T-helper 2 cell (primary cell): ENCODE results near the gene NUMBL.
"Not testable (repeated sequence)": the region's sequence is repeated elsewhere in the genome, so short reads cannot be mapped to it uniquely, and the experiment has no call there.

Source experiments
- DNase-seq, 5 experiments: peaks; one replicate each; pipeline versions ENCODE4 v3.0.0 to v3.0.0-alpha.2; 2012 to 2022

NUMBL gene

GRCh38 chr19:40662925-40663694, 27.3 kb downstream of the NUMBL start:
- peak; percentile 83 to 92 (median 89) for DNase-seq

GRCh38 chr19:40661616-40662015, 28.8 kb downstream of the NUMBL start:
- no peak for DNase-seq

DNA sequence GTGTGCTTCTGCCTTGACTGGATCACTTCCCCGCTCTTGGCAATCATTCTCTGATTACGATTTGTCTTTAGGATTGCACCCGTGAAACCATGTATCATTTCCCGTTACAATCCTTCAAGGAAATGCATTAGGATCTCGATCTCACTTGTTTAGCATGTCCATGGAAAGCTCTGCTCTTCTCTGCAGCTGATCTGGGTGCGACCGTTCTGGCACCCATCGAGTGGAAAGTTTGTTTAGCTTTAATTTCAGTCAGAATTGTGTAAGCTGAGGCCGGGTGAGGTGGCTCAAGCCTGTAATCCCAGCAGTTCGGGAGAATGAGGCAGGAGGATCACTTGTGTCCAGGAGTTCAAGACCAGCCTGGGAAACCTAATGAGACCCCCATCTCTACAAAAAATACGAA, 30.9 kb downstream of the NUMBL start:
- no peak for DNase-seq

- no peak for DNase-seq
Observed at GRCh38 chr19:40659116-40659515, 31.3 kb downstream of the NUMBL start.

DNA sequence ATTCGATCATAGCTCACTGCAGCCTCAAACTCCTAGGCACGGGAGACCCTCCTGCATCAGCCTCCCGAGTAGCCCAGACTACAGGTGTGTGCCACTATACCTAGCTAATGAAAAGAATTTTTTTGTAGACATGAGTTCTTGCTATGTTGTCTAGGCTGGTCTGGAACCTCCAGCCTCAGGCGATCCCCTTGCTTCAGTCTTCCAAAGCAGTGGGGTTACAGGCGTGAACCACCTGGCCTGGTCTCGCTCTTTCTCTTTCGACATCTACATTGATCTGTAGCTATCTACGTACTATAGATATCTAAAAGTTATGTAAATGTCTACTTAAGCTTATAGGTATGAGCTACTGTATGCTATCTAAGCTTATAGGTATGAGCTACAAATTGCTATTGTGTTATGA, 32.4 kb downstream of the NUMBL start:
- no peak for DNase-seq

GRCh38 chr19:40655684-40656083, 34.8 kb downstream of the NUMBL start:
- DNase-seq = not testable (repeated sequence)

- DNase-seq = not testable (repeated sequence)
Observed at GRCh38 chr19:40652303-40652702, 38.1 kb downstream of the NUMBL start.

GRCh38 chr19:40650749-40651305, 39.6 kb downstream of the NUMBL start:
- DNase-seq = no peak

- DNase-seq = not testable (repeated sequence)
Observed at GRCh38 chr19:40649903-40650675, 40.4 kb downstream of the NUMBL start.

- DNase-seq = no peak
Observed at GRCh38 chr19:40646743-40647254, 43.7 kb downstream of the NUMBL start.

- DNase-seq = no peak
Observed at GRCh38 chr19:40642757-40643305, 47.6 kb downstream of the NUMBL start.

DNA sequence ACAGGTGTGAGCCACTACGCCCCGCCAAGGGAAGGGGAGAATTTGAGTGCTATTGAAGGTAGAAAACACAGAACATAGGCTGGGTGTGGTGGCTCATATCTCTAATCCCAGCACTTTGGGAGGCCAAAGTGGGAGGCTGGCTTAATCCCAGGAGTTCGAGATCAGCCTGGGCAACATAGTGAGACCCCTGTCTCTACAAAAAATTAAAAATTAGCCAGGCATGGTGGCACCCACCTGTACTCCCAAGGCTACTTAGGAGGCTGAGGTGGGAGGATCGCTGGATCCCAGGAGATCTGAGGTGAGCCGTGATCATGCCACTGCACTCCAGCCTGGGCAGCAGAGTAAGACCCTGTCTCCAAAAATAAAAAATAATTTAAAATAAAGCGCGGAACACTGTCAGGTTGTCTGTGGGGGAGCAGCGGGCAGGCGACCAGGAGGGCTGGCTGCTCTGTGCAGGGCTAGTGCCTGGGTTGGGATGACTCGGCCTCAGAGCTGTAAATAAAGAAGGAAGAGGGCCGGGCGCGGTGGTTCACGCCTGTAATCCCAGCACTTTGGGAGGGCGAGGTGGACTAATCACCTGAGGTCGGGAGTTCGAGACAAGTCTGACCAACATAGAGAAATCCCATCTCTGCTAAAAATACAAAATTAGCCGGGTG, 48.3 kb downstream of the NUMBL start:
- no peak for DNase-seq

DNA sequence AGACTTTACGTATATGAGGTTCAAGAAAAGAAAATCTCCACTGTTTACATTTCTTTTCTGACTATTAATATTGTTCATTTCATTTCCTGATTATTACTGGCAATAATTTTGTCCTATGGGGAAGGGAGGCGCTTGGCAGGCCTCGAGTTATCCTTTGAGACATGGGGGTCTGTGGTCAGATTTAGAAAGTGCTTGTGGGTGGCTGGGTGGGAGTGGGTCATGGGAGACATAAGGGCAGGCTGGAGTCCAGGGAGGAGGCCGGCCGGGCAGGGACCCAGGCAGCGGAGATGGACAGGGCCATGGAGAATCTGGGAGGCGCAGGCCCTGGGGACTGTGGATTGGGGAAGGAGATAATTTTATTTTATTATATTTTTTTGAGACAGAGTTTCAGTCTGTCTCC, 49.2 kb downstream of the NUMBL start:
- no peak for DNase-seq

- no peak for DNase-seq
Observed at GRCh38 chr19:40640744-40641143, 49.7 kb downstream of the NUMBL start.

GRCh38 chr19:40639638-40639982, 50.8 kb downstream of the NUMBL start:
- no peak for DNase-seq

GRCh38 chr19:40638327-40638726, 52.1 kb downstream of the NUMBL start:
- DNase-seq = no peak

DNA sequence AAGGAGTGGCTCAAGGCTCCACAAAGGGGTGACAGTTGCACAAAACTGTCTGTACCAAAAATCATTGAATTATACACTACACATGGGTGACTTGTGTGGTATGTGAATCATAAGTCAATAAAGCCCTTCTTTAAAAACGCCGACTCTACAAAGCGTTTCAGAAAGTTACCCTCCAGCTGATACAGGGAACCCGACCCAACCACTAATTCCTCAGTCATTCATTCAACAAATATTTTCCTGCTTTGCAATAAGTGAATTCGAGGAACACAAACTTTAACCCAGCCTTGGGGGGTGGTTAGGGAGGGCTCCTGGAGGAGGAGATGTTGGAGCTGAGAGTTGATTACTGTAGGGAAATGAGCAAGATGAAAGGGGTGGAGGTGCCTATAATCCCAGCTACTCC, 57.2 kb downstream of the NUMBL start:
- DNase-seq = no peak

DNA sequence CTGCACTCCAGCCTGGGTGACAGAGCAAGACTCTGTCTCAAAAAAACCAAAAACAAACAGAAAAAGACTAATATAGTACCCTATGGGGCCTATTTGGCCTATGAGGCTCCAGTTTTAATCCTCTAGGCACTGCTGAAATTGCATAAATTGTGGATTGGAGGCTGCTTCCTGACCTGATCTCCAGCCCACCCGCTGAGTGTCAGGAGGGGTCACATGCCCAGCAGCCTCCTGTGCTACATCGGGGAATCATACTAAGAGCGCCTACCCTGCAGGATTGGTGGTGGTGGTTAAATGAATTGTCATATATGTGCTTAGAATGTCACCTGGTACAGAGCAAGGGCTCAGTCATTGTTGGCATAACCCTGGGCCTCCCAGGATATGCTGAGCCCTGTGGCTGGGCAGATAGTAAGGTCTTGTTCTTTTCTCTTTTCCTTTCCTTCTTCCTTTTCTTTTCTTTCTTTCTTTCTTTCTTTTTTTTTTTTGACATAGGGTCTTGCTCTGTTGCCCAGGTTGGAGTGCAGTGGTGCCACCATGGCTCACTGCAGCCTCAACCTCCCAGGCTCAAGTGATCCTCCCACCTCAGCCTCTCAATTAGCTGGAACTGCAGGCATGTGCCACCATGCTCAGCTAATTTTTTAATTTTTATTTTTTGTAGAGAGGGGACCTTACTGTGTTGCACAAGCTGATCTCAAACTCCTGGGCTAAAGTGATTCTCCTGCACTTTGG, 58.0 kb downstream of the NUMBL start:
- no peak for DNase-seq

DNA sequence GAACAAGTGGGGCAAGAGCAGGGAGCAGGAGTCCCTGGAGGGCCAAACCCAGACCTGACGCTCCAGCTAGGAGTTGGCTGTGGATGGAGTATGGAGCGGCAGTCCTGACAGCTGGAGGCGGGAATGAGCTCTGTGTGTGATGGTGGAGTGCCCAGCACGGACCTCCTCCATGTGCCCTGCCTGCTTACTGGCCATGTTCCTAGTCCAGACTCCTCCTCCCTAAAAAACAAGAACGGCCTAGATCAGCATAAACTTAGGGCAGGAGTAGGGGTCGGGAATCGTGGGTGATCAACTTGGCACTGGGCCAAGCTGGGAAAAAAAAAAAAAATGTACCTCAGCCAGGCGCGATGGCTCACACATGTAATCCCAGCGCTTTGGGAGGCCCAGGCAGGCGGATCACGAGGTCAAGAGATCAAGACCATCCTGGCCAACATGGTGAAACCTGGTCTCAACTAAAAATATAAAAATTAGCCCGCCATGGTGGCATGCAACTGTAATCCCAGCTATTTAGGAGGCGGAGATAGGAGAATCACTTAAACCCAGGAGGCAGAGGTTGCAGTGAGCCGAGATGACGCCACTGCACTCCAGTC, 59.8 kb downstream of the NUMBL start:
- DNase-seq = no peak

DNA sequence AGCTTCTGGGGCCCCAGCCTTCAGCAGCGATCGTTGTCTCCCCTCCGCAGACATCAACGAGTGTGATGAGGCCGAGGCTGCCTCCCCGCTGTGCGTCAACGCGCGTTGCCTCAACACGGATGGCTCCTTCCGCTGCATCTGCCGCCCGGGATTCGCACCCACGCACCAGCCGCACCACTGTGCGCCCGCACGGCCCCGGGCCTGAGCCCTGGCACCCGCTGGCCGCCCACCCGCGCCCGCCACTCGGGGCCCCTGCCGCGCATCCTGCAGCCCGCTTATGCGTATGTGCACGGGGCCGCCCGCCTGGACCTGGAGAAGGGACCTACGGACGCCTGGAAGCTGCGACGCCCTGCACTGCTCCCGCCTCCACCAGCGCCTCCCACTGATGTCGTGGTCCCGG, 61.1 kb downstream of the NUMBL start:
- no peak for DNase-seq

DNA sequence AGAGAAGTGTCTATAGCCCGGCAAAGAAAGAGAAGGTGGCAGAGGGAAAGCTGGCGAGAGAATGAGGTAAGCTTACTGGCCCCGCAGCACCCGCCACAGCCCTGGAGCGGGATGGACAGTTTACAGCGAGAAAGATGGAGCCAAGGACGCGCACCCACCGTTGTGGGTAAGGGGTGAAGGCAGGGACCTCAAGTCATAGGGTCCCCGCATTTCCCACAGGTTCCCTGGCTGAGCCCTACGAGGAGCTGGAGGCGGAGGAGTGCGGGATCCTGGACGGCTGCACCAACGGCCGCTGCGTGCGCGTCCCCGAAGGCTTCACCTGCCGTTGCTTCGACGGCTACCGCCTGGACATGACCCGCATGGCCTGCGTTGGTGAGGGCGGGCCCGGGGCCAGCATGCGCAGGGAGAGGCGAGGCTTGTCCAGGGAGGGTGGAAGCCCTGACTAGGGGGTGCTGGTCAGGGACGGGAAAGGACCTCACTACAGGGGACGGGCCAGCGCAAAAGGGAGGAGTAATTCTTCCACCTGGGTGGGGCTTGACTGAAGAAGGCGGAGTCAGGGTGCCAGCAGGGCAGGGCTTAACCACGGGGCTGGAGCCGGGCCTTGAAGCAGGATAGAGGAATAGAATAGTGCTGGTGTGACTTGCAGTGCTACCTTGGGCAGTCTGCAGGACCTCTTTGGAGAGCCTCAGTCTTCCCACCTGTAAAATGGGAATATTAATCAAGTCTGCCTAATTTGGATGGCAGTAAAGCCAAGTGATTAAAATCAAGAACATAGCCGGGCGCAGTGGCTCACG, 62.8 kb downstream of the NUMBL start:
- DNase-seq = no peak
